ENCODE measurements around the gene FBXW11. TPM values are rescaled to one million over a fixed set of nuclear protein-coding genes. Genes with fewer than 3 reads are reported as not detected.

Gene FBXW11
- total RNA-seq, 2 donors from 2014 or later = 47.3 to 54.8 TPM

- no peak for DNase-seq (ENCODE audit: low spot score)
- H3K9me3 Mint-ChIP-seq = no peaks in the 10 kb centered on the region
- H3K4me3 Mint-ChIP-seq = no peak overlapping the region
- H3K27ac Mint-ChIP-seq = no peak overlapping the region
- no peaks in the 10 kb centered on the region for H3K36me3 Mint-ChIP-seq
- no peaks in the 10 kb centered on the region for H3K27me3 Mint-ChIP-seq
- ATAC-seq = no peak
- peaks cover 0 to 2% of the 10 kb centered on the region in 2 donors for H3K4me1 Mint-ChIP-seq (ENCODE audit: low read depth in 2 of 2)
Measured at GRCh38 chr5:171848486-171848885, 158.0 kb downstream of the FBXW11 start.

GRCh38 chr5:171848006-171848405, 158.4 kb downstream of the FBXW11 start:
- Mint-ChIP-seq H3K4me1 (ENCODE audit: low read depth in 2 of 2) (peaks cover 0 to 2% of the 10 kb centered on the region in 2 donors), H3K27me3 (no peaks in the 10 kb centered on the region), H3K4me3 (no peak overlapping the region), H3K9me3 (no peaks in the 10 kb centered on the region), H3K36me3 (no peaks in the 10 kb centered on the region), H3K27ac (no peak overlapping the region)
- ATAC-seq (no peak), DNase-seq (ENCODE audit: low spot score) (no peak)

- Mint-ChIP-seq H3K27ac (no peak overlapping the region), H3K9me3 (no peaks in the 10 kb centered on the region), H3K36me3 (no peaks in the 10 kb centered on the region), H3K4me3 (no peak overlapping the region), H3K4me1 (ENCODE audit: low read depth in 2 of 2) (peaks cover 0 to 5% of the 10 kb centered on the region in 2 donors), H3K27me3 (no peaks in the 10 kb centered on the region)
- DNase-seq (ENCODE audit: low spot score) = no peak
- no peak for ATAC-seq
Measured at GRCh38 chr5:171847026-171847425, 159.4 kb downstream of the FBXW11 start.

DNA sequence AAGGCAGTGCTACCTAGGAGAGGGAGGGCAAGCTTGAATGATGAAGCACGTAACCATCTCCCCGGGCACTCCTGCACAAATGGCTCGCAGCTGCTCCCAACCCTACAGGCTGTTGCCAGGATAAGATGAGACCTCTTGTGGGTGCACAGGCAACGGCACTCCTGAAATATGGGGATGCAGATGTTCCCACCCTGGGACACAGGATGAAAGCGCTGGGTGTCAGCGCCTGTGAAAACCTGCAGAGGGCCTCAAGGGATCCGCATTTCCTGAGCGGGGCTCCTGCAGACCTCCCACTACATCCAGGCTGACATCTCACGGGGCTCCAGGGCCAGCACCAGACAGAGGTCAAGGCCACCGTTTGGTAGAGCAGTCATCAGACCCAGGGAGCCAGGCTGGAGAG, 160.1 kb downstream of the FBXW11 start:
- Mint-ChIP-seq H3K36me3 (no peaks in the 10 kb centered on the region), H3K4me1 (ENCODE audit: low read depth in 2 of 2) (peaks cover 0 to 11% of the 10 kb centered on the region in 2 donors), H3K27me3 (no peaks in the 10 kb centered on the region), H3K4me3 (no peak overlapping the region), H3K27ac (no peak overlapping the region), H3K9me3 (no peaks in the 10 kb centered on the region)
- ATAC-seq (no peak), DNase-seq (ENCODE audit: low spot score) (no peak)

GRCh38 chr5:171845857-171846256, 160.6 kb downstream of the FBXW11 start:
- Mint-ChIP-seq H3K36me3 (no peaks in the 10 kb centered on the region), H3K9me3 (no peaks in the 10 kb centered on the region), H3K27me3 (no peaks in the 10 kb centered on the region), H3K4me3 (no peak overlapping the region), H3K27ac (no peak overlapping the region), H3K4me1 (ENCODE audit: low read depth in 2 of 2) (peaks cover 0 to 14% of the 10 kb centered on the region in 2 donors)
- DNase-seq (ENCODE audit: low spot score) (no peak), ATAC-seq (no peak)

GRCh38 chr5:171845040-171845630, 161.3 kb downstream of the FBXW11 start:
- ATAC-seq = no peak
- DNase-seq (ENCODE audit: low spot score) = no peak
- Mint-ChIP-seq H3K27ac (no peak overlapping the region), H3K4me3 (no peak overlapping the region), H3K27me3 (no peaks in the 10 kb centered on the region), H3K36me3 (no peaks in the 10 kb centered on the region), H3K9me3 (no peaks in the 10 kb centered on the region), H3K4me1 (ENCODE audit: low read depth in 2 of 2) (peaks cover 0 to 19% of the 10 kb centered on the region in 2 donors)

DNA sequence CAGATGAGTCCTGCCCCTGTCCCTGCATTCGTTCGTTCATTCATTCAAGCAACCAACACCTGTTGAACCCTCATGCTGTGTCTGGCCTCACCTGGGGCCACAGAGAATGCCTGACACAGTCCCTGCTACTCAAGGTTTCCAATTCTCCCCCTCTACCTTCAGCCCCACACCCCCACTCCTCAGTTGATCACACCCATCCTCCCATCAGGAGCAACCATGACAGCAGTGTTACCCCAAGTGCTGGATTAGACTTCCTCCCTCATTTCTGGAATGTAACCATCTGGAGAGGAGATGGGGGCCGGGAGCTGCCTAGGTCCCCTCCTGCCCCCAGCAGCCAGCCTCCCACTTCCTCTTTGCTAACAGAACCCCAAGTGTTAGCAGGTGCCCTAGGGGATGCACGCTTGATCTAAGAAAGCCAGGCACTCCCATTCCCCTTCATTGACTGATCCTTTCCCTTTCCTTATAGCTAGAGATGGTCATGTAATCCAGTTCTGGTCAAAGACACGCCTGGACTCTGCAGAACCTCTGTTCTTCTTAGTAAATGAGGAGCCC, 163.6 kb downstream of the FBXW11 start:
- Mint-ChIP-seq H3K27ac (no peak overlapping the region), H3K4me1 (ENCODE audit: low read depth in 2 of 2) (peaks cover 0 to 17% of the 10 kb centered on the region in 2 donors), H3K9me3 (no peaks in the 10 kb centered on the region), H3K27me3 (no peaks in the 10 kb centered on the region), H3K36me3 (no peaks in the 10 kb centered on the region), H3K4me3 (no peak overlapping the region)
- DNase-seq (ENCODE audit: low spot score) = no peak
- ATAC-seq = no peak

DNA sequence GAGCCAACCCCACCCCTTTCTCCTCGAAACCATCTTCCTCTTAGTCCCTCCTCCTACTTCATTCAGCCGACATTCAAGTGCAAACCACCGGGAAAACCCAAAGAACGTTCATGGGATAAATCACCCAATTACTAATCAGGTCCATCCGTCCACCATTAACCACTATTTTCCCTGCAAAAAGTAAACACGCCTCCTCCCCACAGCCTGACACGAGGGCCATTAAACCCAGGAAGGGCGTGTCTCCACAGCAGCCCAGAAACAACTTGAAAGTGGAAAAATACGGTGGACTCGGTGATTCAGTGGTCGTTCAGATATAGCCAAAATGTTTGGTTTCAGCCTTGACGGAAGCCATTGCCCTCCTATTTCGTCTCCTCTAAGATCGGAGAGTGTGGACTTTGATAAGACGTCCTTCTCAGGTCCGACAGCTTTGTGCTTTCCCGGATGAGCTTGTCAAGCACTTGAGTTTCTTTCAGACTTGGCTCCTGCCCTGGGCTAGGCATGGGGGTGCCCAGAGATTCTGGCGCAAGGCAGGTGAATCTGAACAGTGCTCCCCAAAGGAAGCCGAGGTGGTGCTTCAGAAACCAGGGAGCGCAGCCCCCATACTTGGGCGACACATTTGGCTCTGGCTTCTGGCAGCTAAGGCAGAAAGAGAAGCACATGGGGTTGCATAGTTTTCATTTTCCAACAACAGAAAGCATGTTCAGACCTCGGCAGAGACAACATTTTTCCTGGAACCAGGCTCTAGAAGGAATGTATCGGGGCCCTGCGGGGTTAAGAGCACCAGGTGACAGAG, 164.3 kb downstream of the FBXW11 start:
- DNase-seq (ENCODE audit: low spot score) (no peak), ATAC-seq (no peak)
- no peaks in the 10 kb centered on the region for H3K36me3 Mint-ChIP-seq
- H3K27ac Mint-ChIP-seq = no peak overlapping the region
- no peak overlapping the region for H3K4me3 Mint-ChIP-seq
- H3K27me3 Mint-ChIP-seq = no peaks in the 10 kb centered on the region
- no peaks in the 10 kb centered on the region for H3K9me3 Mint-ChIP-seq
- peaks cover 0 to 17% of the 10 kb centered on the region in 2 donors for H3K4me1 Mint-ChIP-seq (ENCODE audit: low read depth in 2 of 2)

DNA sequence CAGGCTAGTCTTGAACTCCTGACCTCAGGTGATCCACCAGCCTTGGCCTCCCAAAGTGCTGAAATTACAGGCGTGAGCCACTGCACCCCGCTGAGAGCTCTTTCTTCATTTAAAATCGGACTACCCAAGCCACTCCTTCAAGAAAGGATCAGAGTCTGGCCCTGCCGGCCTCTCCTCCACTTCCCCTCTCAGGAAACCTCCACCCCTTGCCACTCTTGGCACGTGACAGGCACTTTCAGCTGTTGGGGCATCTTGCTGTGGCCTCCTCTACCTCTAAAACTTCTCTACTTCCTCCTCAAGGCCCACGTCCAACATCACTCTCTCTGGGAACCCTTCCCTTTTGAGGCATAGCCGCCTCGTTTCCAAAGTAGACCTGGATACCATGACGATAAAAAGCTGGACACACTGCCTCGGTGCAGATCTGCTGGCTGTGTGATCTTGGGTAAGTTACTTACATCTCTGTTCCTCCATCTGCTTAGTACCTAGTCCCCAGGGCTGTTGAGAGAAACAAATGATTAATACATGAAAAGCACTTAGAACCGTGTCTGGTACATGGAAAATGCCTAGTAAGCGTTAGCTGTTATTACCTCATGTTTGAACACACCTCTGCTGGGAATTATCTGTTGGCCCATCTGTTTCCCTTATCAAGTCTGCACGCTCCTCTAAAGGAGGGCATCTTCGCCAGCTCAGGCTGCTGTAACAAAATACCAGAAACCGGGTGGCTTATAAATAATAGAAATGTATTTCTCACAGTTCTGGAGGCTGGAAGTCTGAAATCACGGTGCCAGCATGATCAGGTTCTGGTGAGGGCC, 165.5 kb downstream of the FBXW11 start:
- peaks cover 0 to 17% of the 10 kb centered on the region in 2 donors for H3K4me1 Mint-ChIP-seq (ENCODE audit: low read depth in 2 of 2)
- ATAC-seq = no peak
- no peaks in the 10 kb centered on the region for H3K9me3 Mint-ChIP-seq
- no peaks in the 10 kb centered on the region for H3K27me3 Mint-ChIP-seq
- H3K36me3 Mint-ChIP-seq = no peaks in the 10 kb centered on the region
- no peak overlapping the region for H3K27ac Mint-ChIP-seq
- DNase-seq (ENCODE audit: low spot score) = no peak
- H3K4me3 Mint-ChIP-seq = no peak overlapping the region

GRCh38 chr5:171840066-171840465, 166.4 kb downstream of the FBXW11 start:
- H3K27ac Mint-ChIP-seq = no peak overlapping the region
- H3K36me3 Mint-ChIP-seq = no peaks in the 10 kb centered on the region
- peak; percentile 42 to 46 for ATAC-seq
- no peaks in the 10 kb centered on the region for H3K27me3 Mint-ChIP-seq
- no peaks in the 10 kb centered on the region for H3K9me3 Mint-ChIP-seq
- H3K4me1 Mint-ChIP-seq (ENCODE audit: low read depth in 2 of 2) = peaks cover 0 to 17% of the 10 kb centered on the region in 2 donors
- DNase-seq (ENCODE audit: low spot score) = no peak
- no peak overlapping the region for H3K4me3 Mint-ChIP-seq

DNA sequence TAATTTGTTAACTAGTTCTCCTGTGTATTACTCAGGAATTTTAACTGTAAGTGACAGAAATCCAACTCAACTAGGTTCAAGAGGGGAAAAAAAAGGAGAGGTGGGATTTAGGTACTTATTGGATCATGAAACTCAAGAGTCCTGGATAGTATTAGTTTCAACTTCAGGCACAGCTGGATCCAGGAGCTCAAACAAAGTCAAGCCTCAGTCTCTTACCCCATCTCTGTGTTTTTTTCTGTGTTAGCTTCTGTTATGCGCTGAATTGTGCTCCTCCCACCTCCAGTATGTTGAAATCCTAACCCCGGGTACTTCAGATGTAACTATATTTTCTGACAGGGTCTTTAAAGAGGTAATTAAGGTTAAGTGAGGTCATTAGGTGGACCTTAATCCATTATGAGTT, 167.3 kb downstream of the FBXW11 start:
- Mint-ChIP-seq H3K9me3 (no peaks in the 10 kb centered on the region), H3K27me3 (no peaks in the 10 kb centered on the region), H3K27ac (no peak overlapping the region), H3K36me3 (no peaks in the 10 kb centered on the region), H3K4me3 (no peak overlapping the region), H3K4me1 (ENCODE audit: low read depth in 2 of 2) (peaks cover 0 to 17% of the 10 kb centered on the region in 2 donors)
- no peak for ATAC-seq
- no peak for DNase-seq (ENCODE audit: low spot score)

DNA sequence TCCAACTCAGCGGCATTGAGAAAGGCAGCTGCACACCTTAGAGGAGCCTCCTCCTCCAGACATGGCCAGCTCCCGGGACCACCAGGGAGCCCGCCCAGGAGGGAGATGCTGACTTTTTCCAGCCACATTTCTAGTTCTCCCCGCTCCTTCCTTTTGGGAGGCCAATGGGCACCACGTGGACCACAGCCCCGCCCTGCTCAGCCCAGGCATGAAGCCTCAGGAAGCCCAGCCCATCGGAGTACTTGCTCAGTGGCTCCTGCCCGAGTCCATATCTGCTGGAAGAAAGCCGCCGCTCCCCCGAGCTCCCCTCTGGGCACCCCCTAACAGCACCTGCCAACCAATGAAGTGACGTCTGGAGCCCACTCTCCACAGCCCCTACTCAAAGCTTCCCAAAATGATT, 168.4 kb downstream of the FBXW11 start:
- H3K4me1 Mint-ChIP-seq (ENCODE audit: low read depth in 2 of 2) = peaks cover 0 to 17% of the 10 kb centered on the region in 2 donors

GRCh38 chr5:171837522-171837921, 168.9 kb downstream of the FBXW11 start:
- no peak overlapping the region for H3K4me3 Mint-ChIP-seq
- no peaks in the 10 kb centered on the region for H3K36me3 Mint-ChIP-seq
- DNase-seq (ENCODE audit: low spot score) (no peak), ATAC-seq (no peak)
- no peaks in the 10 kb centered on the region for H3K9me3 Mint-ChIP-seq
- no peaks in the 10 kb centered on the region for H3K27me3 Mint-ChIP-seq
- H3K27ac Mint-ChIP-seq = no peak overlapping the region
- H3K4me1 Mint-ChIP-seq (ENCODE audit: low read depth in 2 of 2) = peaks cover 0 to 17% of the 10 kb centered on the region in 2 donors

More for the DNA sequence above, 168.4 kb downstream of the FBXW11 start:
- no peaks in the 10 kb centered on the region for H3K9me3 Mint-ChIP-seq
- ATAC-seq (no peak), DNase-seq (ENCODE audit: low spot score) (no peak)
- no peak overlapping the region for H3K4me3 Mint-ChIP-seq
- no peaks in the 10 kb centered on the region for H3K27me3 Mint-ChIP-seq
- no peaks in the 10 kb centered on the region for H3K36me3 Mint-ChIP-seq
- no peak overlapping the region for H3K27ac Mint-ChIP-seq

DNA sequence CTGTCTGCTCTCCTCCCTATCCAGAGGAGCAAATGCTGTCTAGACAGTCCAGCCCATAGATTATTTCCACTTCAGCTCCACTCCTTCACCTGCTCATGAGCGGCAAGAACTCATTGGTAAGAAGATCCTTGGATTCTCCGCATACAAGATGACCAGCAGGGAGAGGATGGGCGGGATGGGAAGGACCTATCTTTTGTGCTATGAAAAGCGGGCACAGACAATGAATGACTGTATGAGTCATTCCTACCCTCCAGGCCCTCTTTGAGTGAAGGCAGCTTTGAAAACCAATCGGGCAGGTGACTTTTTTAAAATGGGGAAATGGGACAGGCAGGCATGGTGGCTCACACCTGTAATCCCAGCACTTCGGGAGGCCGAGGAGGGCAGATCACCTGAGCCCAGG, 171.4 kb downstream of the FBXW11 start:
- Mint-ChIP-seq H3K9me3 (peaks cover 2% of the 10 kb centered on the region), H3K4me1 (ENCODE audit: low read depth in 2 of 2) (no peaks in the 10 kb centered on the region), H3K27me3 (peaks cover 0 to 2% of the 10 kb centered on the region in 2 donors), H3K4me3 (no peak overlapping the region), H3K36me3 (no peaks in the 10 kb centered on the region), H3K27ac (no peak overlapping the region)
- DNase-seq (ENCODE audit: low spot score) (no peak), ATAC-seq (no peak)

Data from natural killer cell treated with Interleukin-12 subunit alpha and Interleukin-12 subunit beta and Interleukin-15 and Interleukin-18, amount 100 ng/mL, for 72 hours (primary cell).